ENCODE results near the gene SLC7A10.

SLC7A10 gene

DNA sequence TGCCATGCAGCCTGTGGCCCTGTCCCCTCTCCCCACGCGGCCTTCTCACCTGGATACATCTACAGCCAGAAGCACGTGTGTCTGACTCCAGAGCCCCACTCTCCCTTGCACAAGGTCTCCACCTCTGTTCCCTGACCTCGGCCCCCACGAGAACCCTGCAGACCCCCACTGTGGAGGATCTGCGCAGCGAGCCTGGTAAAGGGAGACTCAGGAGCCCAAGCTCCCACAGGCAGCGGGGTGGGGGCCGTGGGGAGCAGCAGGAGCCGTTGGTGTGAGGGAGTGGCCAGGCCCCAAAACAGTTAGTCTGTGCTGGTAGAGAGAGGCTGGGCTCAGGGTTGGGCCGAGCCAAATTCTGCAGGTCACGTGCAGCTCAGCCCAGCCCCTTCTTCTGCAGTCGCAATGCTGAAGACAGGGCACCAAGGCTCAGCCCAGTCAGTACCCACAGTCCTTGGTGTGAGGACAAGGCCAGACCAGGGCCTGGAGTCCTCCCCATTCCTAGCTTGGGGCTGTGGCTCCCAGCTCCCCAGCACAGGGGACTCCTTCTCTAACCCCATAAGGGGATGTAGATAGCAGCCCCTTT, 28.7 kb upstream of the SLC7A10 start:
- DNase-seq = no peak

DNA sequence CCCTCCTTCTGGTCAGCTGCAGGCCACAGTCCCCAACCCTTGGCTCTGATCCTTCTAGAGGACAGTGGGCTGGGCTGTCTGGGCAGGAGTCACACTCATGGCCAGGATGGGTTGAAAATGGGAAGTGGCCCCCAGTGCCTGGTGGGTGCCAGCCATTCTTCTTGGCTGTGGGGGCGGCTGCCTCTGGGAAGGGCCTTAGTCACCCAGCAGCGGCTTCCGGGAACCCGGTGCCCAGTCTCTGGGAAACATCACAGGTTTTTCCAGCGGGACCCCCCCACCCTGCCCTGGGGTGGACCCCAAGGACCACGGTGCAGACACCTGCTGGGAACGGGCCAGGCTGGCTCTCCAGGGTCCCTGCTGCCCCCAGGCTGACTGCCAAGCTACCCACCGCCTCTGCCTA, 27.3 kb upstream of the SLC7A10 start:
- DNase-seq = no peak

DNA sequence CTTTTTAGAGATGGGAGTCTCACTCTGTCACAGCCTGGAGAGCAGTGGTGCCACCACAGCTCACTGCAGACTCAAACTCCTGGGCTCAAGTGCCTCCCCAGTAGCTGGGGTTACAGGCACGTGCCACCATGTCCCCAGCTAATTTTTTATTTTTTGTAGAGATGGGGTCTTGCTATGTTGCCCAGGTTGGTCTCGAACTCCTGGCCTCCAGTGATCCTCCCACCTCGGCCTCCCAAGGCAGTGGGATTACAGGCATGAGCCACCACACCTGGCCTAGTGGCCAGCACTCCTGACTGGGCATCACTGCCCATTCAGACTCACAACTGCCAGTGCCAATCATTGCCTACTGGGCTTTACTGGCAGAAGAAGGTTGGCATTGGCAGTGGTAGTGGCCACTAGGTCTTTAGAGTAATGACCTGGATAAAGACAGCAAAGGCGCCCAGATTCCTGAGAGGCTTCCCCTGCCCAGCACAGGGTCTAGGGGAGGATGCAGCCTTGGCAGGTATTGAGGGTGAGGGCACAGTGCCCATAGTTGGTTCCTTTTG, 26.8 kb upstream of the SLC7A10 start:
- DNase-seq = no peak

DNA sequence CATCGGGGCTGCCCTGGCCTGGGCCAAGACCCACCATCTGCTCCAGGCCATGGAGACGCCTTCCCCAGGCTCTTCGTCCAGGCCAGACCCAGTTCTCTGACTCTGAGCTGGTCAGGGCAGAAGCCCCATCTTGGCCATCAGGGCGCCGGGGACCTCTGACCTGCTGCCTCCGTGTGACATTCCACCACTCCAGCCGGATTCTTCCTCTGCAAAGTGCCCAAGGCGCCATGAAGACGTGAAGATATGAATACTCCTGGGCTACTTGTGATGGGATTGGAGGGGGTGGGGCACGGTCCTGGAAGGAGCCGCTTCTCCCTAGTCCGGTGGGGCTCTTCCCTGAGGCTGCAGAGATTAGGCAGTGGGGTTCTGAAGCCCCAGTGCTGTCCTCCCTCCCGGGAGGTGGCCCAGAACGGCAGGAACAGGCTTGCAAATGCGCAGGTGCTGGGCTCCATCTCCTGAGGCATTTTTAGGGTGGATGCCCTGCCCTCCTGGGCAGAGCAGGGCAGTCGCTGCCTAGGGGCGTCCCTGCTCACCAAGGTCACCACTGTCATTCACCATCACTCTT, 26.0 kb upstream of the SLC7A10 start:
- no peak for DNase-seq

DNA sequence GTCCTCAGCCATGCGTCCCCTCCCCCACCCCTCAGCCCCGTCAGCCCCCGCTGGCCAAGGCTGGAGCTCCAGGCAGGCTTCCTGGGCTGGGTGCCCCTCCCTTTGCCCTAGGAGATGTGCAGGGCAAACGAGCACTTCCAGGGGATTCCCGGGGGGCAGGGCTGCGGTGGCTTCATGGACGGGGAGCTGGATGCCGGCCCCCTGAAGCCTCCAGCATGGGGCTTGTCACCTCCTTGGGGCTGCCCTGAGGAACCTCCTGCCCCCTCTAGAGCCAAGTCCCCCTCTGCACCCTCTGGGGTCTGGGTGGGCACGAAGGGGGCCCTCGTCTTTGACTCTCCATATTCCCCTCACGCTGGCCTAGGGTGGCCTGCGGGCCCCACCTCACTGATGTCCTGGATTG, 25.4 kb upstream of the SLC7A10 start:
- no peak for DNase-seq

DNA sequence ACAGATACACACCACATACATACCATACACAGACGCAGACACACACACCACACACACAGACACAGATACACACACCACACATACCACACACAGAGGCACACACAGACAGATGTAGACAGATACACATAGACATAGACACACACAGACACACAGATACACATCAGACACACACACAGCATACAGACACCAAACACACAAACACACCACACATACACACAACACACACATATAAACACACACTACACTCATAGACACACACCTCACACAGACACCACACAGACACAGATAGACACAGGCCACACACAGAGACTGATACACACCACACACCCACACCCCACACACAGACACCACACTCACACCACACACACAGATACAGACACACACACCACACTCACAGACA, 24.9 kb upstream of the SLC7A10 start:
- DNase-seq = no peak

DNA sequence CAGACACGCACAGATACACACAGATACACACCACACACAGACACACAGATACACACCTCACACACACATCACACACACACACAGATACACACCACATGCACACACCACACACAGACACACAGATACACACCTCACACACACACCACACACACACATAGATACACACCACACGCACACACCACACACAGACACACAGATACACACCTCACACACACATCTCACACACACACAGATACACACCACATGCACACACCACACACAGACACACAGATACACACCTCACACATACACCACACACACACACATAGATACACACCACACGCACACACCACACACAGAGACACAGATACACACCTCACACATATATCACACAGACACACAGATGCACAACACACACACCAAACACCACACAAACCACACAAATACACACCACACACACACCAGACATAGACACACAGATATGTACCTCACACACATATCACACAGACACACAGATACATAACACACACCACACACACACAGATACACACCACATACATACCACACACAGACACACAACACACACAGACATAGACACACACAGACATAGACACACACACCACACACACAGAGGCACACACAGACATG, 24.2 kb upstream of the SLC7A10 start:
- DNase-seq = no peak

DNA sequence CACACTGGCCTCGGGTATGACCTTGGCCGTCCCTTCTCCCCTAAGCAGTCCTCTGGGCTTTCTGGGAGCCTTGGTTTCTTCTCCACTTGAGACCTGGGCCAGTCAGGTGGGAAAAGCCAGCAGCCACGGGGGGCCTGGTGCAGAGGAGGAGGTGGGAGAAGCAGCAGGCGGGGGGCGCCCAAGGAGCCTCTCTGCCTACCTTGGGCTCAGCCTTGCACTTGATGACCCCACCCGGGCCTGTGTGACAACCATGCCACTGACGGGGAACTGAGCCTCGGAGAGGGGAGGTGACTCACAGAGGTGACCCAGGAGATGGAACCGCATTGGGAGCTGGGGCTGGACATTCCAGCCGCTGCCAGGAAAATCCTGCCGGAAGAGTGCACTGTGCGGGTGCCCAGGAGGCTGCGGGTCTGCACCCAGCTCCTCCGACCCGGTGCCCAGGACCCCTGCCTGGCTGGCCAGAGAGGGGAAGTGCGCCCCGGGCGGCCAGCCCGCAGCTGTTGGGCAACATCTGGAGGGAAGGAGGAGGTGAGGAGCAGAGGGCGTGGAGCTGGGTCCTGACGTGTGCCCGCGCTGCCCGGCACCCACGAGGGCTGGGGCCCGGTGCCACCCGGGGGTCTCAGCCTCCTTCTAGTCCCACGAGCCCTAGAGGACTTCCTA, 23.4 kb upstream of the SLC7A10 start:
- DNase-seq = no peak

DNA sequence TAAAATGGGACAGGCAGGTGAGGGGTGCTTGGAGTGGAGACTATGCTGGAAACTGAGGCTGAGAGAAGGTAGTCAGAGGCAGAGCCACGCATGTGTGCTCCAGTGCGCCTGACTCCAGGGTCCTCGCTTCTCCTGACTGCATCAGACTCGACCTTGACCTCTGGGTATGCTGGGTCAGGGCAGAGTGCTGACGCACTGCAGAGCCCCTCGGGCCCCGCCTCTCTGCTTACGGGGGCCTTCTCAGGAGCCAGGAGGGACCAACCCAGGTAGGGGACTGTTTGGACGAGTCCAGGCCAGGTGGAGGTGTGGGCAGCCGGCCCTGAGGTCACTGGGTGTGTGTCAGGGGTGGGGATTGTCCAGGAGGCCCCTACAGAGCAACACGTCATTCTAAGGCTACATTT, 22.9 kb upstream of the SLC7A10 start:
- no peak for DNase-seq

DNA sequence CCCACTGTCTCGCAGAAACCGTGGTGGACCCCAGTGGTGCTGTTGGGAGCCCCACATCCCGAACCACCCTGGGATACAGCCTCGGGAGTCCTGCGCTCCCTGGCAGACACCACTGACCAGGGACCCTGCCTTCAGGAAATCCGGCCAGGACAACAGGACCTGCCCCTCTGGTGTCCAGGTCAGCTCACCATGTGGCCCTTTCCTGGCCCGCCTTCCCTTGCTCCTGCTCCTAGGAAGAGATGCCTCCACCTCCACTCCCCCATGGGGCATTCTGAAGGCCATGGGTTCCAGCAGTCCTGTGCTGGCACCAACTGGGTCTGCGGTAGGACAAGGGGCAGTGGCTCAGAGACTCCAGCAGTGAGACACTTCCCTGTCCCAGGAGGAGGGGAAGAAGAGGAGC, 22.5 kb upstream of the SLC7A10 start:
- DNase-seq = no peak

DNA sequence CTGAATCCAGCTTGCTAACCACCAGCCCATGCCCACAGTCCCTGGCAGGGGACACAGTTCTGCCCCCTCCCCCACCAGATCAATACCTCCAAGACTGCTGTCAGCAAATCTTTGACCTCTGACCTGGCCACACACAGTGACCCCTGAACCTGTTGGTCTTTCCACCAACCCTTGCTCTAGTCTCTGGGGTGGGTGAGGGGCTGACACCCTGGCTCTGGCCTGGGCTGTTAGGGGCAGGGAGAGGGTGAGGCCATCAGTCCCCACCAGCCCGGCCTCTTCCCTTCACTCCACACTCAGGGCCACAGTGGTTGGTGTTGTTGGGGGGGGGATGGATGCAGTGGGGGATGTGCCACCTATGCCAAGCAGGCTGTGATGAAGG, 21.8 kb upstream of the SLC7A10 start:
- no peak for DNase-seq

DNA sequence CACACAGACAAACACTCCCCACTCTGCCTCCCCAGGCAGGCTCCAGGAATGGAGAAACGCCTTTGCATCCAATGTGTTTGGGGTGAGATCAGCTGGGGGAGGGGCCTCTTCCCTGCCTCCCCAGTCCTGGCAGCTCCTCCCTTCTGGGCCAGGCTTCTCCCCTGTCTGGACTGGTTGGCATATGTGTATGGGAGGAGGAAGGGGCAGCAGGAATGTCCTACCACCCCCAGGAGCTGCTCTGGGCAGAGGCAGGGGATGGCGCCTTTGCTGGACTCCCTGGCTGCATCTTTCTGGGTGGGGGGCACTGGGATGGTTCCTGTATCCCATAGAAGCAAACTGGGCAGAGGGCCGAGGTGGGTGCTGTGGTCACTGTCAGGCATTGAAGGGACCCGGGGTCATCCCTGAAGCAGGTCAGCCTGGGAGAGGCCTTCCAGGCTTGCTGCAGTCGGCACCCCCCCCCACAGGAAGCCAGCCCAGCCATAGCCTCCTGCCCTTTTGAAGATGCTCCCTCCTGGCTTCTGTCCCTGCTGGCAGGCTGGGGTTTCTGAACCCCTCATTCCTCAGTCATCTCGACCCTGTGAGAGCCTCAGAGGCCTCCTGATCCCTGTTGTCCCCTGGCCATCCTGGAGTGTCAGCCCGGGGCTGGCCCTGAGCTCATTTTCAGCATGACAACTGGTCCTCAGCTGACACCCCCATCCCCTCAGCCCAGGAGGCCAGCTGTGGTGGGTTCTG, 21.2 kb upstream of the SLC7A10 start:
- DNase-seq = no peak

DNA sequence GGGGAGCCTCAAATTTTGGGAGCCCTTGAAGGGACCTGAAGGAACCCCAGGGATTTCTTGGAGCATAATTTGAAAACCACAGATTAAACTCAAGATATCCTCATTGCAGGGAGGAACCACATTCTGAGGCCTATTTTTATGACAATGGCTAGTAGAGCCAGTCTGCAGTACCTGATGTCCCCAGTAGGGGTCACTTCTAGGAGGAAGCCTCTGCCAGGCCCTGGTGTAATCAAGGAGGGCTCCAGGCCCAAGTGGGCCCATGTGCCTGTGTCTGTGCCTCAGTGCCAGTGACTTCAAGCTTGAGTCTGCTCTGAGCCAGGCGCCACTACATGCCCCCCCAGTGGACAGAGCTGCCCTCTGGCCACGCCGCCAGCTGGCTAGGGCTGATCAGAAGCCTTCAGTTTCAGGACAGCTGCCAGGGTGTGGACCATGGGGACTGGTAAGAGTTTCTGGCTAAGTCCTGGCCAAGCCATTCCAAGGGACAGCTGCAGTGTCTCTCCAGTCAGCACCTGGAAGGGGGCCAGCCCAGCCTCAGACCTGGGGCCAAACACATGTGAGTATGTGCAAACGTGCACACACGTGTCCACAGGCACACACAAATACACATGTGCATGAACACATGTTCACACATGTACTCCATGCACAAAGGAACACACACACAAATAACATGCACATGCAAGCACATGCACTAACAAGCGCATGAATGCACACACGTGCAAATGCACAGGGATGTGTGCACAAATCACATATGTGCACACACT, 20.5 kb upstream of the SLC7A10 start:
- no peak for DNase-seq

DNA sequence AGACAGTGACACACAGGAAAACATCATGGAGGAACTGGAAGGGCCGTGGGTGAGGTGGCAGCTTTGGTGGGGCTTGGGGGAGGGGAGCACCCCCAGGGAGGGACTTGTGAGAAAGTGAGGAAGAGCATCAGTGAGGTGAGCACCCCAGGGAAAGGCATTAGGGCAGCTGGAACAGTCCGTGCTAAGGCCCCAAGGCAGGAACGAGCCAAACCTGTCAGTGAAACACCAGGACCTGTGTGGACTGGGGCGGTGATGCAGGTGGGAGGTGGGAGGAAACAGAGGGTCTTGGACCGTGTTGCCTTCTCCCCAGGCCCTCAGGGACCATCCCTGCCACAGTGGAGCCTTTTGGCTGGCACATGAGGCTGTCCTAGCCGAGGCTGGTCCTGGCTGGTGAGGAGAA, 17.3 kb upstream of the SLC7A10 start:
- DNase-seq = no peak

DNA sequence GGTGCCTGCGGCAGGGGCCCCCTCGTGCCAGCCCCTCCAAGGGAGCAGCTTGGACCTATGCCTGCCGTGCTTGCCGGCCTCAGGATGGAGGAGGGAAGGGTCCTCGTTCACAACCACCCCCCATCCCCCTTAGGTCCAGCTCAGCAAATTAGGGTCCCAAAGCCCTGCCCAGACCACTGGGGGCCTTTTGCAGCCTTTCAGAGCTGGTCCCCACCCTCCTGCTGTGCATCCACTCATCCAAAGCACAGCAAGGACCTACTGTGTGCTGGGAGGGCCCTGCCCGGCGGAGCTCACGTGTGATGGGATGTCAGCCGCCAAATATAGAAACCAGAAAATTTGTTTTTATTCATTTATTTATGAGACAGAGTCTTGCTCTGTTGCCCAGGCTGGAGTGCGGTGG, 16.5 kb upstream of the SLC7A10 start:
- no peak for DNase-seq

DNA sequence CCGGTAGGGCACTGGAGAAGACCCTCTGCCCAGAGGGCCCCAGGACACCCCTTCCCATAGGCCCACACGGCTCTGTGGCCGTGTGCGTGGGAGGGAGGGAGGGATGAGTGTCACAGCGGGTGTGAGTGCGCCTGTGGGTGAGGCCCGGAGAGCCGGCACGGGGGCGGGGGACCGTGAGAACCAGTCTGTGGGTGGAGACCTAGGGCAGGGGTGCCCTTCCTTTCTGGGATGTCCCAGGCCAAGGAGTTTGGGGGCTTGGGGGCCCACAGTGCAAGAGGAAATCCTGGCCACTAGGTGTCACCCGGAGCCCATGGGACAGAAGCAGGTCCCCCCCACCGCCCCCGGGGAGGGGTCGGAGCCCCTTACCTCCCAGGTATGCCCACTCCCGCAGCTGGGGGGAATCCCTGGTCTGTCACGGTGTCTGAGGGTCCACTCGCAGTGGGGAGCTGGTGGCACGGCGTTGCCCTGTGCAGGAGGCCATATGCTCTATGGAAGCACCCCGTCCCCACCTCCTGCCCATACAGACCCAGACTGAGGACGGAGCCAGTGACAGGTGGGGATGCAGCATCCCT, 16.0 kb upstream of the SLC7A10 start:
- no peak for DNase-seq

DNA sequence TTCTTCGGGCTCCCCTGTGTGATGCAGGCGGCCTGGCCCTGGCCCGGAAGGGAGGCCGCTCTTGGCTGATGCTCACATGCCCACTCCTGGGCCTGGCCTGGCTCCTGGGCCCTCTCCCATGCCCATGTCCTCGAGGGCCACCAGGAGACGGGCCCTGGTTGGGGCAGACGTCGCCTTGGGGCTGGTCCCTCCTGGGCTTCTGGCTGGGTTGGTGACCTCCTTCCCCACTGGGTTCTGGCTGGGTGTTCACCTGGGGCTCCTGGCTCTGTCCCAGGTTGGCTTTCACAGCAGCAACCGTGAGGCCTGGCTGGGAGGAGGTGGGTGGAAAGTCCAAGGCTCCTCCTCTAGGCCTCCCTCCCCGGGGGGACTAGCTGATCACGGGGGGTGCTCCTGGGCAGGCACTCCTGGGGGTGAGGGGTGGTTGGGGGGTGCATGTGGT, 15.5 kb upstream of the SLC7A10 start:
- DNase-seq = no peak

DNA sequence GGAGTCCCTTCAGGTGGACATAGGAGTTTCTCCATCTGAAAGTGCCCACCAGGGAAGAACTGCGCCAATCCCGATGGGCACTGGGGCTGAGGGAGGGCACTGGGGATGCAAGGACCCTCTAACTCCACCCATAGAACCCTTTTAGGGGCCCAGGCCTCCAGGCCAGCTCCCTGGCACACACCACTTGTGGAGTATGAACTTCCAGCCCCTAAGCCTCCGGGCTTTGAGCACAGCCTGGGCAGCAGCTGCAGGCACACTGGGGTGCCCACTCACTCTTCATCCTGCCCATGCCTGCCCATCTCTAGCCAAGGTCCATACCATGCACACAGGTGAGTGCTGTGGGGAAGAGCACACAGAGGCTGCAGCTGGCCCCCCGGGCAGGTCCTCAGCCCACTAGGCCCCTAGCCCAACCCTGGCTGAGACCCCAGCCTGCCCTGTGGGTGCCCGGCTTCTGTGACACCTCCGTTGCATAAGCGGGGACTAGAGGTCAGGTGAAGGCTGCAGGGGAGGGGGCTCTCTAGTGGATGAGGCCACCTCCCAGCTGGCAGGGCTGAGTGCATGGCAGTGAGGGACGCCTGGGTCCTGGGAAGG, 14.6 kb upstream of the SLC7A10 start:
- DNase-seq = no peak

DNA sequence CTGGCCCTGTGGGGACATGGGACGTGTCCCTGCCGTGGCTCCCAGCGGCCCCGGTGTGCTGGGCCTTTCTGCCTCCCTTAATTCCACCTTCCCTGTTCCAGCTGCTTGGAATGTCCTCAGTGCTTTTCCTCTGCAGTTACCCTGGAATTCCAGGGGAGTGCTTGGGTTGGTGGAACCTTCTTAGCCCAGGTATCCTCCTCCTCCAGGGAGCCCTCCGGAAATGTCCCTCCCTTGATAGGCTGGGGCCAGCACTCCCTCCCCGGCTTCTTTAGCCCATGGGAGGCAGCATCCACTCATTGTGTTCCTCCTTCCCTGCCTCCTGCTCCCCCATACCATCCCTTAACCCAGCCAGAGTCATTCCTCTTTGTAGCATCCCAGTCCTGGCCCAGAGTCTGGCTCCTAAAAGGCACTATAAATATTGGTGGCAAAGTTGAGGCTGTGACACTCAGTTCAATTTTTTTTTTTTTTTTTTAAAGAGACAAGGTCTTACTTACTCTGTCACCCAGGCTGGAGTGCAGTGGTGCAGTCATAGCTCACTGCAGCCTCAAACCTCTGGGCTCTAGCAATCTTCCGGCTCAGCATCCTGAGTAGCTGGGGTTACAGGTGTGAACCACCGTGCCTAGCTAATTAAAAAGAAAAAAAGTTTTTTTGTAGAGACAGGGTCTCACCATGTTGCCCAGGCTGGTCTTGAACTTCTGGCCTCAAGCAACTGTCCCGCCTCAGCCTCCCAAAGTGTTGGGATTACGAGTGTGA, 13.7 kb upstream of the SLC7A10 start:
- DNase-seq = no peak

DNA sequence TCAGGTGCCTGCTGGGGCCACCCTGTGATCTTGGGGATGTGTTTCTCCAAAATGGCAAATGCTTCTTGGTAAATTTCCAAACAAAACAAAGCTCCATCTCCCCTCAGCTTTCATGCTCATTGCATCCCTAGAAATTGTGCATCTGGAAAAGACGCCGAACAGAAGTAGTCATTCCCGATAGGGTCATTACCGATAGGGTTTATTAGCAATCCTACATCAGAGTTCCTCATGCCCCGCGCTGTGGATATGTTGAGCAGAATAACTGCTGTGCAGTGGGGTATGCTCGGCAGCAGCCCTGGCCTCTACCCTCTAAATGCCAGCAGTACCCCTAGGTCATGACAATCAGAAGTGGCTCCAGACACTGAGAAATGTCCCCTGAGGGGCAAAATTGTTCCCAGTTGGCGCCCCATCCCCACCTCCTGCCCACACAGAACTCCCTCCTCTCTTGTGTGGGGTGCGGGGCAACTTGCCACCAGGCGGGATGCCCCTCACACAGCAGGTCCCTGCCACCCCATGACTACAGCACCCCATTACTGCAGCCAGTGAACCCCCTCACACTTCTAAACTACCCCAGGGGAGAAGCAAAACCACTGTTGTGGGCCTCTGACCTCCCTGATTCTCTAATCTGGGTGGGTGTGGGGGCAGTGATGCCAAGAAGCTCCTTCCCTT, 13.0 kb upstream of the SLC7A10 start:
- DNase-seq = no peak

All from NCI-H1105 treated with DMSO at 0.1 percent for 48 hours (cell line).